Raji (cell line): Measurements from ENCODE around the gene TCFL5.

Source experiments
- POLR2A ChIP-seq: IDR thresholded peaks from 2 replicates; pipeline ENCODE4 v1.6.1; 2011; ENCODE audit warnings: low read depth, low read length, control low read depth; ENCODE audit not compliant: insufficient read depth

TCFL5 gene

GRCh38 chr20:62825986-62826645 lies 35.5 kb downstream of the TCFL5 start:
- TF ChIP-seq POLR2A: no peak

GRCh38 chr20:62825333-62825985 lies 36.2 kb downstream of the TCFL5 start:
- no peak for TF ChIP-seq POLR2A

DNA sequence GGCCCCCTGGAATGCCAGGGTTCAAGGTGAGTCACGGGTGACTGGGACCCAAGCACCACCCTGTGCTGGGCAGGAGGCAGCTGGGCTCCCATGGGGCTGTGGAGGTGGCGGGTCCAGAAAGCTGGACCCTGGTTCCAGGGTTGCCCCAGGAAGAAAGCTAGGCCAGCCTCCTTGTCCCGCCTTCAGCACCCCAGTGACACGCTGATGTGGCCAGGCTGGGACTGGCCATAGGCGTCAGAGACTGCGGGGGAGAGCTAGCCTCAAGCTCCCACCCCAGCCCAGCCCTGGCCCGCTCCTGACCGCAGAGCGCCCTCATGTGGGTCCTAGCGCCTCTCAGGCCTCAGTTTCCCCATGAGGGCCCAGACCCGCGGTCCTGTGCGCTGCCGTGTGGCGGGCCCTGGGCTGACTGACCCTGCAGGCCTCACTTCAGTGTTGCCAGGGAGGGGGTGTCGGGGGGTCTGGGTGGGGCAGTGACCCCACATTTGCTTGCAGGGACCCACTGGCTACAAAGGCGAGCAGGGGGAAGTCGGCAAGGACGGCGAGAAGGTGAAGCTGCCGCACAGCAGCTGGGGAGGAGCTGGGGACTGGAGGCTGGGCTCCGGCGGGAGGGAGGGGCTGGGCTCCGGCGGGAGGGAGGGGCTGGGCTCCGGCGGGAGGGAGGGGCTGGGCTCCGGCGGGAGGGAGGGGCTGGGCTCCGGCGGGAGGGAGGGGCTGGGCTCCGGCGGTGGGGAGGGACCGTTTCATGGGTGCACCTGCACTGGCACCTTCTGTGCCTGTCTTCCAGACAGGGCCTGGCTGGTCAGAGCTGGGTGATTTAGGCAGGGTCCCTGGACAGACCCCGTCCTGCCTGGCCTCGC lies 36.9 kb downstream of the TCFL5 start:
- no peak for TF ChIP-seq POLR2A

GRCh38 chr20:62823688-62824475 lies 37.7 kb downstream of the TCFL5 start:
- no peak for TF ChIP-seq POLR2A

DNA sequence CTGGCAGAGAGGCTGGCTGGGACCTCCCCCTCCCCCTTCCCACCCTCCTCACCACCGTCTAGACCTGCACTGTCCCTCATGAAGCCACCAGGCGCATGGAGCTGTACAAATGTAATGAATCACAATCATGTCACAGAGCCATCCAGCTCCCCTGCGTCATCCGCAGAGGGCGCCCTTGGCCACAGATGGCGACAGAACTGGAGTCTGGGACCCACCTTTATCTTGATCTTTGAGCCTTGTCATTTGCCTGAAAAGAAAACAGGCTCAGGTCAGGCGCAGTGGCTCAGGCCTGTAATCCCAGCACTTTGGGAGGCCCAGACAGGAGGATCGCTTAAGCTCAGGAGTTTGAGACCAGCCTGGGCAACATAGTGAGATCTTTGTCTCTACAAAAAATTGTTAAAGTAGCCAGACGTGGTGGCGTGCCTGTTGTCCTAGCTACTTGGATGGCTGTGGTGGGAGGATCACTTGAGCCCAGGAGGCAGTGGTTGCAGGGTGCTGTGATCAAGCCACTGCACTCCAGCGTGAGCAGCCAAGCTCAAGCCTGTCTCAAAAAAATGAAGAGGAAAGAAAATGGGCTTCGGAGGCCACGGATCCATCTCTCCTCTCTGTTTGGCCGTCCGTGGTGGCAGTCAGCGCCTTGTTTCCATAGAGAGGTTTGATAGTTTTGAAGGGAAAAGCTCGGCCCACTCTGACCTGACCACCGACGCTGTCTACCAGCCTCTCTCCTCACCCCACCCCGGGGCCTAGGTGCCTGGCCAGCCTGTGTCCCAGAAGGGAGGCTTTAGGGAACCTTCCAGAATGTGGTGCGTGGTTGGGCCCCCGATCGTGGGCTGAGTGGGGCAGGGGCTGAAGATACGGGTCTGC lies 38.6 kb downstream of the TCFL5 start:
- TF ChIP-seq POLR2A: no peak

GRCh38 chr20:62822239-62822787 lies 39.3 kb downstream of the TCFL5 start:
- TF ChIP-seq POLR2A: no peak

- no peak for TF ChIP-seq POLR2A
Observed at GRCh38 chr20:62821726-62822210, 39.9 kb downstream of the TCFL5 start.

DNA sequence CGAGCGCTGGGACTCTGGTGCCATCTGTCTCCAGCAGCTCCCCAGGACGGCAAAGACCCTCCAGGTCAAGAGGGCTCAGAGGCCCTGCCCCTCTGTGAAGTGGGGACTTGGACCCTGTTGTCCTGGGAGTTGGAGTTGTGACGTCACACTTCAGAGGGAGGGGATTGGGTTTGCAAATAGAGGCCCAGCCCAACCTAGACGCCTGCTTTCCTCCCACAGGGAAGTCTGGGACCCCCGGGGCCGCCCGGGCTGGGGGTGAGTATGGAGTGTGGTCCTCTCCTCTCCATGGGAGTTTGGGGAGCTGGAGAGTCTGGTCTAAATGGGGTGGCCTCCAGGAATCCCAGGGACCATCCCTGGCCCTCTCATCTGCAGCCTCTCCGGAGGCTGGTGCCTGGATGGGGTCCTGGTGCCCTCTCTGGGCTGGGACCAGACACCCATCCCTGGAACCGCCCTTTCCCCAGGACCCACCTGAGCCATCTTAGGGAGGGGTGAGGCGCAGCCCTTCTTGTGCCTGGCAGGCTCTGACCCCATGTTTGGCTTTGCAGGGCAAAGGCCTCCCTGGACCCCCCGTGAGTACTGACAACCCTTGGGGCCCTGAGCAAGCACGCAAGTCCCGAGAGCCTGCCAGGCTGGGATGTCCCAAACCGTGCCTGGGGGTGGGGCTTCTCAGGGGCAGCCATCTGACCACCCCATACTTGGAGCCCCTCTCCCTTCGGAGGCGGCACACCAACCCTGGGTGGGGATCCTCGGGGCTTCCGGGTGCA lies 40.5 kb downstream of the TCFL5 start:
- TF ChIP-seq POLR2A: no peak

- no peak for TF ChIP-seq POLR2A
Observed at GRCh38 chr20:62820208-62820961, 41.2 kb downstream of the TCFL5 start.

GRCh38 chr20:62819494-62820174 lies 42.0 kb downstream of the TCFL5 start:
- TF ChIP-seq POLR2A: no peak

DNA sequence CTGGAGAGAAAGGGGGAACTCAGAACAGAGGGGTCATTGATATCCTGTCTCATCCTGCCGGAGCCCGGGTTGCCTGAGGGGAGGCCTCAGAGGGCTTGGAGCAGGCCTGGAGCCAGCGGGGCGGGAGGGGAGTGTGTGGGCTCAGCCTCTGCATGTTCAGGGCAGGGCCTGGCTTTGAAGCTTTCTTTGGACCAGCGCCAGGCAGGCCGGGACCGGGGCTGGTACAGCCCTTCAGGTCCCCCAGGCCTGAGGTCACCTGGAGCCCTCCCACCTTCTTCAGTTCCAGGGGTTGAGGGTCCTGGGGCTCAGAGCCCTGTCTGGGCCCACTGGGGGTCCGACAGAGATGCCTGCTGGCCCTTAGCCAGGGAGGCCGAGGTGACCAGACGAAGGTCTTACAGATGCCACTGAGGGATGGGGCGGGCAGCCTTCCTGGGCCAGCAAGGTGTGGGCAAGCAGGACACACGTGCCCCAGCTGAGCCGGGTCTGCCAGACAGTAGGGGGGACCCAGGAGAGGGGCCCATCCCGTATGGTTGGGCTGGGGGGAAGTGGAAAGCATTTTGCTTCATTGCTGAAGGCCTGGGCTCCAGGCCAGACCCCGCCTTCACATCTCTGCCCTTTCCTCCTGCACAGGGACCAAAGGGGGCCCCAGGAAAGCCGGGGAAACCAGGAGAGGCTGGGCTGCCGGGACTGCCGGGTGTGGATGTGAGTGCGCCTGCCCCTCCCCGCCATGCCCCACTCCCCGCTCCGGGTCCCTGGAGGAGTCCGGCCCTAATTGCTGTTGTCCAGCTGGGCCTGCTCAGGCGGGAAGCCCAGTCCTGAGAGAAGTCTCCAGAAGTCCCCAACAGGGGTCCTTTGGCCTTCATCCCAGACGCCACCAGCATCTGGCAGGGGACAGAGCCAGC lies 42.8 kb downstream of the TCFL5 start:
- no peak for TF ChIP-seq POLR2A
